Thyroid gland (tissue), 4 donors: Measurements from ENCODE around the gene NELL2.

Source experiments
- POLR2A ChIP-seq, 2 donors: fragments of 450-650 bp; IDR thresholded peaks; one replicate each; pipeline ENCODE4 v1.6.1; 2017; ENCODE audit warnings: antibody characterized with exemption in 2 of 2, mild to moderate bottlenecking in 2 of 2, moderate library complexity in 1 of 2
- TF ChIP-seq, protein P1 (sequence below), 6 experiments: fragments of 200-600 bp in 3 of 6; fragments of 450-650 bp in 3 of 6; sonication (generic) in 3 of 6; IDR thresholded peaks; one replicate each; pipeline ENCODE4 v1.5.1; 2016 to 2019; ENCODE audit warnings: antibody characterized with exemption in 6 of 6, mild to moderate bottlenecking in 2 of 6, inconsistent platforms in 1 of 6, moderate library complexity in 1 of 6

DNA sequence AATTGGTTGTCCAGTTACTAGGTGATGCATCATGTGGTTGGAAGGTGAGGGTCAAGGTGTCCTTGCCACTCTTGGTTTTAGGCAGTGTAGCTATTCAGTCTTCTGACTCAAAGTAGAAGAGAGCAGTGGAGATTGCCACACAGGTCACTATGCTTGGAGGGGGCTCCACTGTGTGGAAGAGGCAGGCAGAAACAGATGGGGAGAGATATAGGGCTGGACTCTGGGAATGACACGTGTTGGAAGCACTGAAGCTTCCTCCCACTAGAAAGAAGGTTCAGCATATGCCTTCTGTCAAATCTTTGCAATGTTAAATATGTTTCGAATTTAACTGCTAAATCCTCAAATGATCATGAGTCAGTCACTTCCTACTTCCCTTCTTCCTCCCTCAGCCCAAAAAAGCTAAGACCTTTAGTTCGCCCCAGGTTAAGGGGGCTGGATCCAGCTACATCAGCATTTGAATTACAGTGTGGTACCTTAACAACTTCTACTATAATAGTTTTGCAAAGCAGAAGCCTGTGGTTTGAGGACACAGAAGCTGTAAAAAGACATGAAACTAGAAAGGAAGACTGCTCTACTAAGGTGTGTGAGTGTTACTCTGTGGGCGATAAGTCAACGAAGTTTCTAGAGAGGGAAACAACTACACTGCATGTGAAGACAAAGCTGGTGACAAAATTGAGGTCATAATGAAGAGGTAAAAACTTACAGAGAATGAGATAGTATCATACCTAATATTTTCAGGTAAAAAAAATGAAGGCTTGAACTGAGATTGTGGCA, 228.0 kb downstream of the NELL2 start:
- TF ChIP-seq, protein P1, sequence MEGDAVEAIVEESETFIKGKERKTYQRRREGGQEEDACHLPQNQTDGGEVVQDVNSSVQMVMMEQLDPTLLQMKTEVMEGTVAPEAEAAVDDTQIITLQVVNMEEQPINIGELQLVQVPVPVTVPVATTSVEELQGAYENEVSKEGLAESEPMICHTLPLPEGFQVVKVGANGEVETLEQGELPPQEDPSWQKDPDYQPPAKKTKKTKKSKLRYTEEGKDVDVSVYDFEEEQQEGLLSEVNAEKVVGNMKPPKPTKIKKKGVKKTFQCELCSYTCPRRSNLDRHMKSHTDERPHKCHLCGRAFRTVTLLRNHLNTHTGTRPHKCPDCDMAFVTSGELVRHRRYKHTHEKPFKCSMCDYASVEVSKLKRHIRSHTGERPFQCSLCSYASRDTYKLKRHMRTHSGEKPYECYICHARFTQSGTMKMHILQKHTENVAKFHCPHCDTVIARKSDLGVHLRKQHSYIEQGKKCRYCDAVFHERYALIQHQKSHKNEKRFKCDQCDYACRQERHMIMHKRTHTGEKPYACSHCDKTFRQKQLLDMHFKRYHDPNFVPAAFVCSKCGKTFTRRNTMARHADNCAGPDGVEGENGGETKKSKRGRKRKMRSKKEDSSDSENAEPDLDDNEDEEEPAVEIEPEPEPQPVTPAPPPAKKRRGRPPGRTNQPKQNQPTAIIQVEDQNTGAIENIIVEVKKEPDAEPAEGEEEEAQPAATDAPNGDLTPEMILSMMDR (IDR thresholded peaks at IDR 0.05): no peak
- no peak for TF ChIP-seq POLR2A (IDR thresholded peaks at IDR 0.05)
